ENCODE measurements around the gene MEI1.

DNA sequence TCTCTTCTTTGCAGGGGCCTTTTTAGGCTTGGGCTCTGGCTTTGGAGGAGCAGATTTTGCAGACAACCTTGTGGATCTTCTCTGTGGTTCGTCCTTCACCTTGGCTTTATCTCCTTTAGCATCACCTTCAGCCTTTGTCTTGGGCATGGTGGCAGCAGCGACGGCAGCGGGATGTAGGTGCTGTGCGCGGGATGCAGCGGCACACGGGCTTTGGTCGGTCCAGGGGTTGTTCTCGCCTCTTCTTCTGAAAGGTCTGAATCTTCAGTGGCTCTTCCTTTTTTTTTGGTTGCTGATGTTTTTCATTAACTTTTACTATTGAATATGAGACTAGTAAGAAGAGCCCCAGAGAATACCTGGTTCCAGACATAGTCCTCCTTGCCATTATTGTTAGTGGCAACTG is 10.0 kb downstream of the MEI1 start:
- TF ChIP-seq, protein P1, sequence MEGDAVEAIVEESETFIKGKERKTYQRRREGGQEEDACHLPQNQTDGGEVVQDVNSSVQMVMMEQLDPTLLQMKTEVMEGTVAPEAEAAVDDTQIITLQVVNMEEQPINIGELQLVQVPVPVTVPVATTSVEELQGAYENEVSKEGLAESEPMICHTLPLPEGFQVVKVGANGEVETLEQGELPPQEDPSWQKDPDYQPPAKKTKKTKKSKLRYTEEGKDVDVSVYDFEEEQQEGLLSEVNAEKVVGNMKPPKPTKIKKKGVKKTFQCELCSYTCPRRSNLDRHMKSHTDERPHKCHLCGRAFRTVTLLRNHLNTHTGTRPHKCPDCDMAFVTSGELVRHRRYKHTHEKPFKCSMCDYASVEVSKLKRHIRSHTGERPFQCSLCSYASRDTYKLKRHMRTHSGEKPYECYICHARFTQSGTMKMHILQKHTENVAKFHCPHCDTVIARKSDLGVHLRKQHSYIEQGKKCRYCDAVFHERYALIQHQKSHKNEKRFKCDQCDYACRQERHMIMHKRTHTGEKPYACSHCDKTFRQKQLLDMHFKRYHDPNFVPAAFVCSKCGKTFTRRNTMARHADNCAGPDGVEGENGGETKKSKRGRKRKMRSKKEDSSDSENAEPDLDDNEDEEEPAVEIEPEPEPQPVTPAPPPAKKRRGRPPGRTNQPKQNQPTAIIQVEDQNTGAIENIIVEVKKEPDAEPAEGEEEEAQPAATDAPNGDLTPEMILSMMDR (IDR thresholded peaks at IDR 0.05; ENCODE audit: insufficient read depth, low read depth, low read length), result no peak
- TF ChIP-seq EZH2 (IDR thresholded peaks at IDR 0.05; ENCODE audit: insufficient read depth, low read length), result no peak
